Neural cell (in vitro differentiated cells): ENCODE data around the gene CAMK2D. TPM values are rescaled to one million over a fixed set of nuclear protein-coding genes. Genes with fewer than 3 reads are reported as not detected.

Experiments used
- H2AFZ ChIP-seq: fragments of 200-600, 300-800 bp; sonication (generic), shearing (Covaris generic); 2 replicates; pipeline ENCODE4 v1.6.0; 2014; ENCODE audit warnings: low read depth, mild to moderate bottlenecking, antibody characterized with exemption, low read length, moderate library complexity
- H3F3A ChIP-seq: fragments of 200-600 bp; shearing (Covaris generic); 2 replicates; pipeline ENCODE4 v1.6.1; 2016; ENCODE audit warnings: mild to moderate bottlenecking, moderate library complexity, mixed read lengths, antibody characterized with exemption, low read length; ENCODE audit not compliant: insufficient read depth, poor library complexity, severe bottlenecking
- H3K27ac ChIP-seq: fragments of 200-600, 300-800 bp; sonication (generic), shearing (Covaris generic); 2 replicates; pipeline ENCODE4 v1.5.1; 2014; ENCODE audit warnings: mild to moderate bottlenecking, low read length, moderate library complexity
- H3K27me3 ChIP-seq: fragments of 300-800, 200-600 bp; sonication (generic), shearing (Covaris generic); 2 replicates; pipeline ENCODE4 v1.6.0; 2014; ENCODE audit warnings: mild to moderate bottlenecking, low read depth, low read length, moderate library complexity; ENCODE audit not compliant: insufficient read depth
- H3K36me3 ChIP-seq: fragments of 300-800, 200-600 bp; sonication (generic), shearing (Covaris generic); 2 replicates; pipeline ENCODE4 v1.5.1; 2014; ENCODE audit warnings: mild to moderate bottlenecking, antibody characterized with exemption, low read length, moderate library complexity; ENCODE audit not compliant: insufficient read depth
- H3K4me2 ChIP-seq: fragments of 300-800, 200-600 bp; sonication (generic), shearing (Covaris generic); 2 replicates; pipeline ENCODE4 v1.6.0; 2014; ENCODE audit warnings: mild to moderate bottlenecking, low read length
- H3K4me3 ChIP-seq: fragments of 300-800, 200-600 bp; sonication (generic), shearing (Covaris generic); 2 replicates; pipeline ENCODE4 v1.5.1; 2014; ENCODE audit warnings: mild to moderate bottlenecking, low read length, moderate library complexity
- H3K79me2 ChIP-seq: fragments of 200-600 bp; shearing (Covaris generic); replicated peaks from 2 replicates; pipeline ENCODE4 v1.6.0; 2014; ENCODE audit warnings: mild to moderate bottlenecking, low read length, moderate library complexity; ENCODE audit not compliant: insufficient read depth
- H3K9ac ChIP-seq: fragments of 300-800, 200-600 bp; sonication (generic), shearing (Covaris generic); 2 replicates; pipeline ENCODE4 v1.6.1; 2016; ENCODE audit warnings: mild to moderate bottlenecking, low read length, mixed read lengths
- H3K9me2 ChIP-seq: fragments of 200-600 bp; shearing (Covaris generic); 2 replicates; pipeline ENCODE4 v1.6.1; 2016; ENCODE audit warnings: mild to moderate bottlenecking, low read length, mixed read lengths; ENCODE audit not compliant: insufficient read depth
- H3K9me3 ChIP-seq: fragments of 200-600, 300-800 bp; sonication (generic), shearing (Covaris generic); 2 replicates; pipeline ENCODE4 v1.6.1; 2016; ENCODE audit warnings: mild to moderate bottlenecking, mixed run types, low read length, moderate library complexity, mixed read lengths
- H4K20me1 ChIP-seq: fragments of 200-600 bp; shearing (Covaris generic); 2 replicates; pipeline ENCODE4 v1.6.1; 2016; ENCODE audit warnings: mild to moderate bottlenecking, mixed run types; ENCODE audit not compliant: insufficient read depth
- EP300 ChIP-seq: fragments of 450-650 bp; conservative IDR thresholded peaks from 2 replicates; pipeline ENCODE4 v1.6.1; 2014; ENCODE audit warnings: antibody characterized with exemption, mild to moderate bottlenecking, moderate library complexity; ENCODE audit not compliant: poor library complexity, severe bottlenecking
- EZH2 ChIP-seq: fragments of 200-600, 300-800 bp; shearing (Covaris generic), sonication (generic); IDR thresholded peaks from 2 replicates; pipeline ENCODE4 v1.6.1; 2014; ENCODE audit warnings: antibody characterized with exemption, low read length, borderline replicate concordance, mild to moderate bottlenecking; ENCODE audit not compliant: insufficient read depth, poor library complexity, severe bottlenecking
- MXI1 ChIP-seq: fragments of 450-650 bp; conservative IDR thresholded peaks from 2 replicates; pipeline ENCODE4 v1.6.1; 2014; ENCODE audit warnings: antibody characterized with exemption, mild to moderate bottlenecking; ENCODE audit not compliant: poor library complexity, severe bottlenecking
- POLR2AphosphoS5 ChIP-seq: IDR thresholded peaks from 2 replicates; pipeline ENCODE4 v1.6.1; 2012
- RAD21 ChIP-seq: fragments of 450-650 bp; conservative IDR thresholded peaks from 2 replicates; pipeline ENCODE4 v1.6.1; 2014; ENCODE audit warnings: antibody characterized with exemption, mild to moderate bottlenecking, moderate library complexity
- REST ChIP-seq: IDR thresholded peaks from 2 replicates; pipeline ENCODE4 v1.6.1; 2012; ENCODE audit warnings: borderline replicate concordance
- SMC3 ChIP-seq: fragments of 450-650 bp; conservative IDR thresholded peaks from 2 replicates; pipeline ENCODE4 v1.6.1; 2014; ENCODE audit warnings: antibody characterized with exemption, mild to moderate bottlenecking, moderate library complexity; ENCODE audit not compliant: poor library complexity
- TAF1 ChIP-seq: IDR thresholded peaks from 2 replicates; pipeline ENCODE4 v1.6.1; 2012; ENCODE audit warnings: low read depth
- polyA plus RNA-seq: library from polyadenylated mRNA; depleted of rRNA; stranded (reverse); fragments of >200 nt; gene quantifications from 2 replicates; pipeline ENCODE4 v1.2.3, GENCODE V29; 2014
- TF ChIP-seq, protein P1 (sequence below): fragments of 450-650 bp; IDR thresholded peaks from 2 replicates; pipeline ENCODE4 v1.5.1; 2014; ENCODE audit warnings: antibody characterized with exemption, mild to moderate bottlenecking, moderate library complexity; ENCODE audit not compliant: poor library complexity, severe bottlenecking

Gene CAMK2D
- polyA plus RNA-seq, 1 donor from 2014 or later, result 27.1 TPM

DNA sequence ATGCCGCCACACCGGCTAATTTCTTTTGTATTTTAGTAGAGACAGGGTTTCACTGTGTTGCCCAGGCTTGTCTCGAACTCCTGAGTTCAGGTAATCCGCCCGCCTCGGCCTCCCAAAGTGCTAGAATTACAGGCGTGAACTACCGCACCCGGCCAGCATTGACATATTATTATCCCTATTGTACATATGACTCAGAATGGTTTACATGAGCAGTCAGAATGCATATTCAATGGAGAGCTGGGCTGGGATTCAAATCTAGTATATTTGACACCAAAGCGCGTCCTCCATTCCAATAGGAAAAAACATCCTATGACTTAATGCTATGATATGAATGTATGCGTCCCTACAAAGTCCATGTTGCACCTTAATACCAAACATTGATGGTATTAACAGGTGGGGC is 281.4 kb downstream of the CAMK2D start:
- H3F3A ChIP-seq, result no peaks in the 10 kb centered on the region
- H2AFZ ChIP-seq, result no peak overlapping the region
- H3K27ac ChIP-seq, result no peak overlapping the region
- H3K79me2 ChIP-seq, result no peaks in the 10 kb centered on the region
- TF ChIP-seq TAF1, result no peak
- TF ChIP-seq, protein P1, sequence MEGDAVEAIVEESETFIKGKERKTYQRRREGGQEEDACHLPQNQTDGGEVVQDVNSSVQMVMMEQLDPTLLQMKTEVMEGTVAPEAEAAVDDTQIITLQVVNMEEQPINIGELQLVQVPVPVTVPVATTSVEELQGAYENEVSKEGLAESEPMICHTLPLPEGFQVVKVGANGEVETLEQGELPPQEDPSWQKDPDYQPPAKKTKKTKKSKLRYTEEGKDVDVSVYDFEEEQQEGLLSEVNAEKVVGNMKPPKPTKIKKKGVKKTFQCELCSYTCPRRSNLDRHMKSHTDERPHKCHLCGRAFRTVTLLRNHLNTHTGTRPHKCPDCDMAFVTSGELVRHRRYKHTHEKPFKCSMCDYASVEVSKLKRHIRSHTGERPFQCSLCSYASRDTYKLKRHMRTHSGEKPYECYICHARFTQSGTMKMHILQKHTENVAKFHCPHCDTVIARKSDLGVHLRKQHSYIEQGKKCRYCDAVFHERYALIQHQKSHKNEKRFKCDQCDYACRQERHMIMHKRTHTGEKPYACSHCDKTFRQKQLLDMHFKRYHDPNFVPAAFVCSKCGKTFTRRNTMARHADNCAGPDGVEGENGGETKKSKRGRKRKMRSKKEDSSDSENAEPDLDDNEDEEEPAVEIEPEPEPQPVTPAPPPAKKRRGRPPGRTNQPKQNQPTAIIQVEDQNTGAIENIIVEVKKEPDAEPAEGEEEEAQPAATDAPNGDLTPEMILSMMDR, result no peak
- no peak for TF ChIP-seq SMC3
- TF ChIP-seq RAD21, result no peak
- no peak for TF ChIP-seq POLR2AphosphoS5
- no peak for TF ChIP-seq MXI1
- no peak for TF ChIP-seq EP300
- no peak for TF ChIP-seq REST
- no peak for TF ChIP-seq EZH2
- no peaks in the 10 kb centered on the region for H3K9me2 ChIP-seq
- no peak overlapping the region for H3K9ac ChIP-seq
- H3K36me3 ChIP-seq, result no peaks in the 10 kb centered on the region
- H3K27me3 ChIP-seq, result no peaks in the 10 kb centered on the region
- no peak overlapping the region for H3K4me2 ChIP-seq
- no peak overlapping the region for H3K4me3 ChIP-seq
- H4K20me1 ChIP-seq, result no peaks in the 10 kb centered on the region
- H3K9me3 ChIP-seq, result no peaks in the 10 kb centered on the region

DNA sequence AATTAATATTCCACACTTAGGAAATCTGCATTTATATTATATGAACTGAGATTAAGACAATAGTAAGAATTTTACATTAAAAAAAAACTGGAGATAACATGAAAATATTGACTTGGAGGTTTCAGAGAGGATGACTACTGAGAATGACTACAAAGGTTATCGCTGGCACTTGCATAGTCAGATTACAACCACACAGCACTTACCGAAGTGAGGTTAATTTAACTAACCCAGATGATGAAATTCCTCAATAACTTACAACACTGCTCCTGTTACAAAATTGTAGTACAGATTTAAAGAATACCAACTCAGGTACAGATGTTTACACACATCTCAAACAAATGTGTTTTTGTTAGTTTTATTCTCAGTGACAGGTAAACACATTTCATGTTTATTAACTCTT is 283.5 kb downstream of the CAMK2D start:
- no peak overlapping the region for H3K4me3 ChIP-seq
- H3K27ac ChIP-seq, result no peak overlapping the region
- H3K9me3 ChIP-seq, result no peaks in the 10 kb centered on the region
- no peak overlapping the region for H3K9ac ChIP-seq
- TF ChIP-seq TAF1 (no peak), MXI1 (no peak), EP300 (no peak), SMC3 (no peak), EZH2 (no peak), REST (no peak), POLR2AphosphoS5 (no peak), RAD21 (no peak)
- TF ChIP-seq, protein P1, result no peak
- no peaks in the 10 kb centered on the region for H3K27me3 ChIP-seq
- no peaks in the 10 kb centered on the region for H3K36me3 ChIP-seq
- H3K9me2 ChIP-seq, result no peaks in the 10 kb centered on the region
- H3K4me2 ChIP-seq, result no peak overlapping the region
- H2AFZ ChIP-seq, result no peak overlapping the region
- no peaks in the 10 kb centered on the region for H3F3A ChIP-seq
- no peaks in the 10 kb centered on the region for H4K20me1 ChIP-seq
- no peaks in the 10 kb centered on the region for H3K79me2 ChIP-seq
